Stimulated activated CD4-positive, alpha-beta T cell treated with anti-CD3 and anti-CD28 coated beads, Interleukin-12 subunit alpha, Interleukin-12 subunit beta, amount 100 ng/mL, for 4 hours (primary cell): ENCODE measurements around the gene IRF2.

ENCODE experiments used
- DNase-seq: peaks from one replicate; pipeline ENCODE4 v3.0.0-alpha.2; 2020

The IRF2 gene

GRCh38 chr4:184473499-184474262, 669 bp downstream of the IRF2 start:
- DNase-seq, result peak; percentile 43

GRCh38 chr4:184472614-184473498, 1.5 kb downstream of the IRF2 start:
- DNase-seq, result peak; percentile 44

GRCh38 chr4:184471881-184472613, 2.3 kb downstream of the IRF2 start:
- no peak for DNase-seq

- DNase-seq, result no peak
These were observed 3.6 kb downstream of the IRF2 start for GRCh38 chr4:184470785-184471110.

- no peak for DNase-seq
These were observed 7.7 kb downstream of the IRF2 start for GRCh38 chr4:184466634-184467033.

GRCh38 chr4:184464759-184465454, 9.4 kb downstream of the IRF2 start:
- DNase-seq, result no peak

GRCh38 chr4:184463856-184464255, 10.5 kb downstream of the IRF2 start:
- DNase-seq, result no peak

GRCh38 chr4:184463158-184463557, 11.2 kb downstream of the IRF2 start:
- DNase-seq, result no peak

- DNase-seq, result no peak
These were observed 11.6 kb downstream of the IRF2 start for GRCh38 chr4:184462724-184463123.

GRCh38 chr4:184461711-184462441, 12.5 kb downstream of the IRF2 start:
- DNase-seq, result no peak

GRCh38 chr4:184460499-184461285, 13.7 kb downstream of the IRF2 start:
- no peak for DNase-seq

- DNase-seq, result no peak
These were observed 14.9 kb downstream of the IRF2 start for GRCh38 chr4:184459413-184459812.

- no peak for DNase-seq
These were observed 16.7 kb downstream of the IRF2 start for GRCh38 chr4:184457535-184458249.

GRCh38 chr4:184456337-184456736, 18.0 kb downstream of the IRF2 start:
- DNase-seq, result no peak

- no peak for DNase-seq
These were observed 19.1 kb downstream of the IRF2 start for GRCh38 chr4:184455299-184455698.

- DNase-seq, result no peak
These were observed 20.8 kb downstream of the IRF2 start for GRCh38 chr4:184453365-184454160.

- DNase-seq, result no peak
These were observed 21.6 kb downstream of the IRF2 start for GRCh38 chr4:184452740-184453139.

GRCh38 chr4:184451726-184452125, 22.6 kb downstream of the IRF2 start:
- no peak for DNase-seq

GRCh38 chr4:184450743-184451535, 23.4 kb downstream of the IRF2 start:
- no peak for DNase-seq
